Kidney (tissue), 14 donors: ENCODE data around the gene WDR17. TPM values are rescaled to one million over a fixed set of nuclear protein-coding genes. Genes with fewer than 3 reads are reported as not detected.

Source experiments
- DNase-seq, 5 donors: peaks; one replicate each; pipeline ENCODE4 v3.0.0-alpha.2; 2013 to 2020
- FAIRE-seq: peaks from 2 replicates; lab custom pipeline; 2012; peaks lifted over from hg19 to GRCh38; lab: Jason Lieb, UNC
- H3K27ac ChIP-seq, 2 donors: one replicate each; pipeline ENCODE4 v1.7.0; 2013; ENCODE audit warnings: low read depth in 2 of 2, low read length in 2 of 2, inconsistent platforms in 1 of 2
- H3K27me3 ChIP-seq: one replicate; pipeline ENCODE4 v1.7.1; 2013; ENCODE audit warnings: low read length, inconsistent platforms; ENCODE audit not compliant: control insufficient read depth, insufficient read depth
- H3K36me3 ChIP-seq, 3 donors: one replicate each; pipeline versions ENCODE4 v1.7.0 to v1.7.1; 2013; ENCODE audit warnings: low read length in 3 of 3, control low read depth in 1 of 3, inconsistent platforms in 1 of 3; ENCODE audit not compliant: insufficient read depth in 3 of 3, control insufficient read depth in 2 of 3
- H3K4me1 ChIP-seq, 3 donors: one replicate each; pipeline versions ENCODE4 v1.7.0 to v1.7.1; 2013; ENCODE audit warnings: low read length in 3 of 3, inconsistent platforms in 1 of 3, low read depth in 1 of 3; ENCODE audit not compliant: control insufficient read depth in 2 of 3, insufficient read depth in 2 of 3
- H3K4me3 ChIP-seq, 3 donors: one replicate each; pipeline versions ENCODE4 v1.7.0 to v1.8.1; 2013; ENCODE audit warnings: low read length in 3 of 3, control low read depth in 1 of 3, inconsistent platforms in 1 of 3
- H3K9ac ChIP-seq, 3 donors: one replicate each; pipeline versions ENCODE4 v1.7.0 to v1.7.1; 2013; ENCODE audit warnings: low read length in 3 of 3, control low read depth in 1 of 3, inconsistent platforms in 1 of 3
- H3K9me3 ChIP-seq, 3 donors: one replicate each; pipeline versions ENCODE4 v1.7.0 to v1.7.1; 2013; ENCODE audit warnings: low read length in 3 of 3, control low read depth in 1 of 3, inconsistent platforms in 1 of 3; ENCODE audit not compliant: control insufficient read depth in 2 of 3, insufficient read depth in 1 of 3
- intact Hi-C: fragments of 100-400 bp; cut with DNase I; formaldehyde crosslinking; loops from one replicate; pipeline ENCODE4 v1.11.1; 2022
- polyA plus RNA-seq: library from polyadenylated mRNA; stranded (reverse); fragments of 350-450 nt; fragmentation: Illumina TruSeq; extraction: RNeasy Lipid Tissue Mini Kit (QIAGEN cat#74804); gene quantifications from one replicate; pipeline ENCODE4 v1.2.3, GENCODE V29; 2014; ENCODE audit warnings: low read depth, low replicate concordance; ENCODE audit not compliant: insufficient read depth
- total RNA-seq: library from RNA; stranded (reverse); fragmentation: NEBNext Ultra II Directional; extraction: Animal tissue kit (Norgen Biotek cat#: 25700); gene quantifications from one replicate; pipeline ENCODE4 v1.2.1, GENCODE V29; 2021
- TF ChIP-seq, protein P1 (sequence below): IDR thresholded peaks from 3 replicates; pipeline ENCODE4 v1.5.1; 2012; ENCODE audit warnings: mild to moderate bottlenecking, moderate library complexity, borderline replicate concordance; ENCODE audit not compliant: insufficient read depth; ENCODE audit errors: extremely low read depth
- donor health status: control.
- donor health status: control.
- donor health status: control.
- donor health status: control.
- donor health status: control.
- donor health status: DM: yes; HTN: yes; CAD: no.
- donor health status: Normal renal cell carcinoma (clear cell type).

Gene WDR17
- total and polyA plus RNA-seq, 2 donors from 2014 or later = 1.4 to 6.4 TPM

DNA sequence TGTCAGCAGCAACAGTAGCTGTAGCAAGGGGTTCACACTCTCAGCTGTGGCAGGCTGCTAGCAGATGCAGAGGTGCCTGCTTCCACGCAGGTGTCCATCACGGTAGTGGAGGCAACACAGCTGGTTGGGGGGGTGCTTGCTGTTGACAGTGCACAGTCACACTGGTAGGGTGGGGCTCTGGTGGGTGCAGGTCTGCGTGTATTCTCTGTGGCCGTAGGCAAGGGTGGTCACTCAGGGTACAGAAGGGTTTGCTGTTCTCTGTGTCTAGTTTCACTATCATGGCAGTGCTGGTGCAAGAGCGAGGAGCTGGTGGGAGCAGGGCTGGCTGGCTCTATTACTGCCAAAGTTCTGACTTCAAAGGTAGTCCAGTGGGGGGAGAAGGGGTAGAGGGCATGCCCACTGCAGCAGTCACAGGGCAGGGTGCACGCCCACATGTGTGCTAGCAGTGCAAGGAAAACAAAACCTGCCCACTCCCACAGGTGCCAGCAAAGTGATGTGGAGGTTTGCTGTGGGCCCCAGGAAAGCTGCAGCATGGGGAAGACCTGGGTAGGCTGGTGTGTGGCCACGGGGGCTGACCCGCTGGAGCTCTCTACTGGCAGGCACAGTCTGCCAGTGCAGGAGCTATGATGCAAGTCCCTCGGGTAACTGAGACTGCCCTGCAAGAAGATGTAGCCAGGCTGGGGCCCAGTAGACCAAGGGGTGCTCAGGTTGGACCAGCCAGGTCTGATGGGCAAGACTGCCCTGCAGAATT, 21.6 kb upstream of the WDR17 start:
- FAIRE-seq = no peak
- no peaks in the 10 kb centered on the region for H3K36me3 ChIP-seq
- DNase-seq = no peak

DNA sequence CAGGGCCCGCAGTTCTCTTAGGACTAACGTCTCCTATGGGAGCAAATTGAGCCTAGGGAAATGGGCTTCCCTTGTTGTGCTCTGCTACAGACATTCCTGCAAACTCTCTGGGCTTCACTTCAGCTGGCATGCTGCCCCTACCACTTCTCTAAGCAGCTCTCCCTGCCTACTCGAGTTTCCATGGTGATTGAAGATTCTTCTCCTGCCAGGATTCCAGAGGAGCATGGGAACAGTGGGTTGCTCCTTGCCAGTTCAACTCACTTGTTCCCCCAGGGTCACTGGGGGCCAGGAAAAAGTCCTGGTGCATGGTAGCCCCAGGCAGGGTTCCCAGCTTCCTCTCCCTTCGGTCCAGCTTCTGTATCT, 21.1 kb upstream of the WDR17 start:
- H3K27me3 ChIP-seq = no peaks in the 10 kb centered on the region
- TF ChIP-seq, protein P1, sequence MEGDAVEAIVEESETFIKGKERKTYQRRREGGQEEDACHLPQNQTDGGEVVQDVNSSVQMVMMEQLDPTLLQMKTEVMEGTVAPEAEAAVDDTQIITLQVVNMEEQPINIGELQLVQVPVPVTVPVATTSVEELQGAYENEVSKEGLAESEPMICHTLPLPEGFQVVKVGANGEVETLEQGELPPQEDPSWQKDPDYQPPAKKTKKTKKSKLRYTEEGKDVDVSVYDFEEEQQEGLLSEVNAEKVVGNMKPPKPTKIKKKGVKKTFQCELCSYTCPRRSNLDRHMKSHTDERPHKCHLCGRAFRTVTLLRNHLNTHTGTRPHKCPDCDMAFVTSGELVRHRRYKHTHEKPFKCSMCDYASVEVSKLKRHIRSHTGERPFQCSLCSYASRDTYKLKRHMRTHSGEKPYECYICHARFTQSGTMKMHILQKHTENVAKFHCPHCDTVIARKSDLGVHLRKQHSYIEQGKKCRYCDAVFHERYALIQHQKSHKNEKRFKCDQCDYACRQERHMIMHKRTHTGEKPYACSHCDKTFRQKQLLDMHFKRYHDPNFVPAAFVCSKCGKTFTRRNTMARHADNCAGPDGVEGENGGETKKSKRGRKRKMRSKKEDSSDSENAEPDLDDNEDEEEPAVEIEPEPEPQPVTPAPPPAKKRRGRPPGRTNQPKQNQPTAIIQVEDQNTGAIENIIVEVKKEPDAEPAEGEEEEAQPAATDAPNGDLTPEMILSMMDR = no peak
- no peak overlapping the region for H3K27ac ChIP-seq
- no peak overlapping the region for H3K4me3 ChIP-seq
- H3K36me3 ChIP-seq = no peaks in the 10 kb centered on the region
- no peaks in the 10 kb centered on the region for H3K4me1 ChIP-seq
- no peak overlapping the region for H3K9ac ChIP-seq
- no peaks in the 10 kb centered on the region for H3K9me3 ChIP-seq
- intact Hi-C loops = no loop called here
- DNase-seq (no peak), FAIRE-seq (no peak)

More for the DNA sequence above, 21.6 kb upstream of the WDR17 start:
- Histone ChIP-seq H3K9ac (no peak overlapping the region), H3K9me3 (no peaks in the 10 kb centered on the region), H3K27me3 (no peaks in the 10 kb centered on the region), H3K4me3 (no peak overlapping the region), H3K27ac (no peak overlapping the region), H3K4me1 (no peaks in the 10 kb centered on the region)
- TF ChIP-seq, protein P1 = no peak
- intact Hi-C loops = no loop called here

DNA sequence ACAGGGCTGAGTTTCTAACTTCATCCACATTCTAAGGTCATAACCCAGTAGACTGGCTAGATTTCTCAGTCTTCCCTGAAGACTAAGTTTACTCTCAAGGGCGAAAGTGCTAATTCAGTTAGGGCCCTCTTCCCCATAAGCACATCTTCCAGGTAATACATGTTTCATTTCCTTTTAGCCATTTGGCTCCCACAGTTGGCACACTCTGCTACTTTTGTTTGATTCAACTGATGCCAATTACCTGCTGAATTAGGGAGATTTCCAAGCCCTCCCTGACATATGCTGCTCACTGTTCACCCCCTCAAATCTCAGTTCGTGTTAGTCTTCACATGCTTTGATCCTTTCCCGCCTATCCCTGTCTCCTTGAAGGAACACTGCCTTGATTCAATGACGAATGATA, 17.0 kb upstream of the WDR17 start:
- Histone ChIP-seq H3K9ac (no peak overlapping the region), H3K4me1 (no peaks in the 10 kb centered on the region), H3K4me3 (no peak overlapping the region), H3K27me3 (no peaks in the 10 kb centered on the region), H3K36me3 (no peaks in the 10 kb centered on the region), H3K27ac (no peak overlapping the region), H3K9me3 (no peaks in the 10 kb centered on the region)
- TF ChIP-seq, protein P1 = no peak
- DNase-seq (no peak), FAIRE-seq (no peak)
- intact Hi-C loops = no loop called here

DNA sequence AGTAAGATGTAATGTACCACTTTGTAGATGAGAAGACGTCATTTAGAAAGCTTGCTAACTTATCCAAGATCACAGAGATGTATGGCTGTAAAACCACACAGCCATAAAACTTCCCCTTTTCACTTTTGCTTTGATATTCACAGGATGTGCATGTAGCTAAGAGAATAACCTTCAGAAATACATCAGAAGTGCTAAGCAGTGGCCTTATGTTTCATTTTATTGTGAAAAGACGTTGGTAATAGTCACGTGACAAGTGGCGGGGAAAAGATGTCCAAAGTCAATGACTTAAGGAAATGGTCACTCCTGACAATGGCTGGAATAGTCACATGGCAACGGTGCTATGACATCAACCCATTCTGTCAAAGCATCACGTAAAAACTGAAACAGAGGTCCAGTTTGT, 12.9 kb upstream of the WDR17 start:
- no peak overlapping the region for H3K9ac ChIP-seq
- intact Hi-C loops = no loop called here
- FAIRE-seq = no peak
- no peak overlapping the region for H3K27ac ChIP-seq
- H3K27me3 ChIP-seq = no peaks in the 10 kb centered on the region
- H3K4me1 ChIP-seq = no peaks in the 10 kb centered on the region
- no peak overlapping the region for H3K4me3 ChIP-seq
- H3K9me3 ChIP-seq = no peaks in the 10 kb centered on the region
- no peak for DNase-seq
- TF ChIP-seq, protein P1 = no peak
- no peaks in the 10 kb centered on the region for H3K36me3 ChIP-seq
